ENCODE measurements around the gene ZNF451.
"Not testable (repeated sequence)": the region's sequence is repeated elsewhere in the genome, so short reads cannot be mapped to it uniquely, and the experiment has no call there.

Gene ZNF451

GRCh38 chr6:57089687-57090457 lies at the start of gene ZNF451:
Gene ZNF451 (plus strand): TSS chr6:57090188. CDS start chr6:57090254, 66 bp downstream.
- DNase-seq = peak; percentile 83 to 92

- DNase-seq = not testable (repeated sequence)
These were observed 45.9 kb upstream of the ZNF451 start for GRCh38 chr6:57044061-57044460.

GRCh38 chr6:57044568-57044967 lies 45.4 kb upstream of the ZNF451 start:
- DNase-seq = no peak

GRCh38 chr6:57046332-57047256 lies 43.4 kb upstream of the ZNF451 start, which contains the start of gene KIAA1586:
Gene KIAA1586 (plus strand): TSS chr6:57046693. CDS start chr6:57046756, 63 bp downstream.
- peak; percentile 66 to 86 for DNase-seq

GRCh38 chr6:57047257-57047585 lies 42.8 kb upstream of the ZNF451 start:
- not testable (repeated sequence) for DNase-seq

- DNase-seq = not testable (repeated sequence)
These were observed 42.1 kb upstream of the ZNF451 start for GRCh38 chr6:57047859-57048258.

GRCh38 chr6:57048577-57048976 lies 41.4 kb upstream of the ZNF451 start:
- no peak for DNase-seq

- DNase-seq = no peak
These were observed 26.1 kb upstream of the ZNF451 start for GRCh38 chr6:57063847-57064246.

- no peak for DNase-seq
These were observed 25.2 kb upstream of the ZNF451 start for GRCh38 chr6:57064809-57065208.

- DNase-seq = no peak
These were observed 21.9 kb upstream of the ZNF451 start for GRCh38 chr6:57068061-57068460.

- no peak for DNase-seq
These were observed 20.8 kb upstream of the ZNF451 start for GRCh38 chr6:57069228-57069627.

GRCh38 chr6:57069920-57070331 lies 20.1 kb upstream of the ZNF451 start:
- DNase-seq = no peak

- no peak for DNase-seq
These were observed 17.9 kb upstream of the ZNF451 start for GRCh38 chr6:57072108-57072507.

- no peak for DNase-seq
These were observed 15.6 kb upstream of the ZNF451 start for GRCh38 chr6:57074383-57074782.

- DNase-seq = no peak
These were observed 14.9 kb upstream of the ZNF451 start for GRCh38 chr6:57075092-57075491.

- DNase-seq = no peak
These were observed 11.3 kb upstream of the ZNF451 start for GRCh38 chr6:57078531-57079207.

- no peak for DNase-seq
These were observed 4.5 kb upstream of the ZNF451 start for GRCh38 chr6:57085471-57085870.

- no peak for DNase-seq
These were observed 3.1 kb upstream of the ZNF451 start for GRCh38 chr6:57086843-57087242.

- DNase-seq = no peak
These were observed 2.1 kb upstream of the ZNF451 start for GRCh38 chr6:57087916-57088315.

GRCh38 chr6:57089265-57089664 lies 723 bp upstream of the ZNF451 start:
- DNase-seq = no peak

- not testable (repeated sequence) for DNase-seq
These were observed 575 bp downstream of the ZNF451 start for GRCh38 chr6:57090458-57091067.

- not testable (repeated sequence) for DNase-seq
These were observed 1.4 kb downstream of the ZNF451 start for GRCh38 chr6:57091375-57091774.

- DNase-seq = no peak
These were observed 4.7 kb downstream of the ZNF451 start for GRCh38 chr6:57094689-57095088.
